ENCODE measurements around the gene PARD3.

DNA sequence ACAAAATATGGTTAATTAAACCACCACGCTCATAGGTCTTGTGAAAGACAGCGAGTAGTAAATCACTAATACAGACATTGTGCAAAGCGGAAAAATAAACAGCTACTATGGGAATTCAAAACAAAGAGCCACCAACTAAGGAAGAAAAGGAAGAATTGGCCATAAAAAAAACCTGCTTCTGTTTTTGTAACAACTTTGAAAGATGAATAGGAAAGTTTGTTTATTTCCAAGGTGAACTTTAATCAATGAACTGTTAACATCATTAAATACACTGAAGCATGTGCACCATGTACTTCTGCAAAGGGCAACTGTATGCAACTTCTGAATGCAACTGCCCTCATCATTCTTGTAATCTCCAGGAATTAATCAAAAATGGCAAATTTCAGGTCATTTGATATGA lies 651.1 kb downstream of the PARD3 start:
- TF ChIP-seq, protein P1, sequence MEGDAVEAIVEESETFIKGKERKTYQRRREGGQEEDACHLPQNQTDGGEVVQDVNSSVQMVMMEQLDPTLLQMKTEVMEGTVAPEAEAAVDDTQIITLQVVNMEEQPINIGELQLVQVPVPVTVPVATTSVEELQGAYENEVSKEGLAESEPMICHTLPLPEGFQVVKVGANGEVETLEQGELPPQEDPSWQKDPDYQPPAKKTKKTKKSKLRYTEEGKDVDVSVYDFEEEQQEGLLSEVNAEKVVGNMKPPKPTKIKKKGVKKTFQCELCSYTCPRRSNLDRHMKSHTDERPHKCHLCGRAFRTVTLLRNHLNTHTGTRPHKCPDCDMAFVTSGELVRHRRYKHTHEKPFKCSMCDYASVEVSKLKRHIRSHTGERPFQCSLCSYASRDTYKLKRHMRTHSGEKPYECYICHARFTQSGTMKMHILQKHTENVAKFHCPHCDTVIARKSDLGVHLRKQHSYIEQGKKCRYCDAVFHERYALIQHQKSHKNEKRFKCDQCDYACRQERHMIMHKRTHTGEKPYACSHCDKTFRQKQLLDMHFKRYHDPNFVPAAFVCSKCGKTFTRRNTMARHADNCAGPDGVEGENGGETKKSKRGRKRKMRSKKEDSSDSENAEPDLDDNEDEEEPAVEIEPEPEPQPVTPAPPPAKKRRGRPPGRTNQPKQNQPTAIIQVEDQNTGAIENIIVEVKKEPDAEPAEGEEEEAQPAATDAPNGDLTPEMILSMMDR (IDR thresholded peaks at IDR 0.05) = no peak
- no peak for TF ChIP-seq POLR2A (IDR thresholded peaks at IDR 0.05)
